ENCODE measurements around the gene MAN1A1.

- TF ChIP-seq POLR2A (IDR thresholded peaks at IDR 0.05; ENCODE audit: low read length) (no peak), CTCF (IDR thresholded peaks at IDR 0.05) (no peak), SMC3 (IDR thresholded peaks at IDR 0.05) (no peak), SREBF2 (IDR thresholded peaks at IDR 0.05) (no peak), USF2 (IDR thresholded peaks at IDR 0.05) (no peak), MYC (IDR thresholded peaks at IDR 0.05; ENCODE audit: borderline replicate concordance, low read length) (no peak), HMGXB4 (CRISPR knock-in tag; IDR thresholded peaks at IDR 0.05; ENCODE audit: borderline replicate concordance) (no peak), RCOR1 (IDR thresholded peaks at IDR 0.05; ENCODE audit: low read depth, low read length) (no peak)
These were observed 93.2 kb downstream of the MAN1A1 start for GRCh38 chr6:119256392-119256791.
